Measurements from ENCODE around the gene PLA2G4E.

DNA sequence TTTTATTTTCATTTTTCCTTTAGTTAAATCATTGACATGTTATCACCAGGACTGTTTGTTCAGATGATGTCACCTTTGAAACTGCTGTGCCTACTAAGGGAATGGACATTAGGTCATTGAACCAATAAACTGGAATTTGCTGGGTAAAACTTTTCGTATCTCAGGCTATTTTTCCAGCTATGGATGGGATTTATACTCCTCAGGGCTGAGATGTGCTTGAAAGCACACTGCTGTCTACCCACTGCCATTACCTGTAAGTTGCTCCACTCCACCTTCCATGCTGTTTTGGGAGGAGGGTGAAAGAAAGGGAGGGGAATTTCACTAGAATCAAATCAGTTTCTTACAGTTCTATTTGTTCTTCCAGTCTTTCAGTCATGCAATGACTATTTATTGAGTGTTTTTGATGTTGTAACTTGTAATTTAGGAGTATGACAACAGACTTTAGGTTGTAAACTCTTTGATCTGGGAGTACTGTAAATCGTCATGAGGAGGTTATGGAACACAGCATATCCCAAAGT, 59.8 kb downstream of the PLA2G4E start:
- no peak for TF ChIP-seq TAF1 (IDR thresholded peaks at IDR 0.05; ENCODE audit: low read depth, low read length)
- no peak for TF ChIP-seq POLR2A (IDR thresholded peaks at IDR 0.05; ENCODE audit: low read depth, low read length)
- TF ChIP-seq POLR2AphosphoS5 (IDR thresholded peaks at IDR 0.05; ENCODE audit: low read depth, low read length) = no peak
- no peak for TF ChIP-seq SPI1 (IDR thresholded peaks at IDR 0.05; ENCODE audit: low read depth, low read length)
- no peak for TF ChIP-seq PAX5 (IDR thresholded peaks at IDR 0.05; ENCODE audit: insufficient read depth, low read length, severe bottlenecking)
- TF ChIP-seq POU2F2 (IDR thresholded peaks at IDR 0.05; ENCODE audit: low read depth, low read length) = no peak
